Common myeloid progenitor, CD34-positive (primary cell): ENCODE measurements around the gene C4BPA. TPM values are rescaled to one million over a fixed set of nuclear protein-coding genes. Genes with fewer than 3 reads are reported as not detected.
A peak's percentile ranks its signal among the peaks of the same experiment; 100 is the strongest.

Experiments
- CTCF ChIA-PET: fragments of 350-600 bp; sonication (Branson Sonifier 250); formaldehyde crosslinking; loops from one replicate; lab custom pipeline; 2021; ENCODE audit warnings: antibody characterized with exemption; lab: Charles Lee
- POLR2A ChIA-PET: fragments of 350-600 bp; sonication (Branson Sonifier 250); formaldehyde crosslinking; loops from one replicate; lab custom pipeline; 2021; ENCODE audit warnings: antibody characterized with exemption; lab: Charles Lee
- DNase-seq, 3 donors: peaks; one replicate each; pipeline versions ENCODE4 v3.0.0 to v3.0.0-alpha.2; 2013
- H3K27ac ChIP-seq, 2 experiments: 1 replicate in 1 of 2; 2 replicates in 1 of 2; pipeline ENCODE4 v1.7.0; 2013; ENCODE audit warnings: inconsistent platforms in 2 of 2, low read length in 2 of 2, mild to moderate bottlenecking in 2 of 2, low read depth in 1 of 2, moderate library complexity in 1 of 2; ENCODE audit not compliant: severe bottlenecking in 2 of 2, insufficient read depth in 1 of 2, poor library complexity in 1 of 2
- H3K27me3 ChIP-seq, 5 experiments: replicated peaks in 2 of 5; 1 replicate in 3 of 5; 2 replicates in 2 of 5; pipeline versions ENCODE4 v1.6.1 to v1.7.0; 2013; ENCODE audit warnings: low read length in 4 of 5, mild to moderate bottlenecking in 2 of 5, moderate library complexity in 2 of 5, inconsistent platforms in 1 of 5; ENCODE audit not compliant: insufficient read depth in 5 of 5, control insufficient read depth in 4 of 5
- H3K36me3 ChIP-seq, 4 experiments: 1 replicate in 2 of 4; 2 replicates in 2 of 4; pipeline versions ENCODE4 v1.6.1 to v1.7.0; 2013; ENCODE audit warnings: low read length in 3 of 4, control low read depth in 1 of 4, mild to moderate bottlenecking in 1 of 4; ENCODE audit not compliant: control insufficient read depth in 4 of 4, insufficient read depth in 4 of 4
- H3K4me1 ChIP-seq, 4 experiments: 1 replicate in 3 of 4; 2 replicates in 1 of 4; pipeline versions ENCODE4 v1.6.1 to v1.7.1; 2013; ENCODE audit warnings: low read length in 3 of 4, mild to moderate bottlenecking in 3 of 4, control low read depth in 1 of 4, inconsistent platforms in 1 of 4, moderate library complexity in 1 of 4; ENCODE audit not compliant: control insufficient read depth in 4 of 4, insufficient read depth in 4 of 4; ENCODE audit errors: control extremely low read depth in 1 of 4
- H3K4me3 ChIP-seq, 7 experiments: 1 replicate in 4 of 7; 2 replicates in 3 of 7; pipeline versions ENCODE4 v1.5.1 to v1.7.0; 2013; ENCODE audit warnings: mild to moderate bottlenecking in 7 of 7, low read length in 6 of 7, moderate library complexity in 6 of 7, inconsistent platforms in 2 of 7, low read depth in 2 of 7, control low read depth in 1 of 7; ENCODE audit not compliant: insufficient read depth in 4 of 7, control insufficient read depth in 1 of 7; ENCODE audit errors: extremely low read depth in 1 of 7
- H3K9me3 ChIP-seq, 5 experiments: 1 replicate in 4 of 5; 2 replicates in 1 of 5; pipeline versions ENCODE4 v1.6.1 to v1.7.1; 2013; ENCODE audit warnings: low read length in 4 of 5, mild to moderate bottlenecking in 2 of 5, inconsistent platforms in 1 of 5, low read depth in 1 of 5, moderate library complexity in 1 of 5; ENCODE audit not compliant: control insufficient read depth in 4 of 5, insufficient read depth in 2 of 5; ENCODE audit errors: control extremely low read depth in 1 of 5
- WGBS: methylation state at CpG from one replicate; pipeline ENCODE4 v1.1.5; 2013; ENCODE audit not compliant: insufficient coverage; 5-methylcytosine and 5-hydroxymethylcytosine counted together
- polyA plus RNA-seq: library from polyadenylated mRNA; unstranded; fragments of 120-200 nt; gene quantifications from one replicate; pipeline ENCODE4 v1.2.1, GENCODE V29; 2013

C4BPA gene
- not detected for polyA plus RNA-seq

- WGBS = 75% methylated on average over 4 of the region's 7 CpGs
- ChIA-PET POLR2A (no interaction called here), CTCF (interaction anchor here (1.1 to 1.3 kb wide), 2 partner anchors 12 to 302 kb away, joined by 3 read pairs; no protein-coding TSS in a partner anchor)
- Histone ChIP-seq H3K9me3 (no peaks in the 10 kb centered on the region), H3K27me3 (peaks cover 0 to 2% (median 0%) of the 10 kb centered on the region in 5 experiments), H3K36me3 (no peaks in the 10 kb centered on the region), H3K4me1 (peaks cover 0 to 4% (median 0%) of the 10 kb centered on the region in 4 experiments), H3K27ac (no peak within 1 kb of the TSS), H3K4me3 (peak within 1 kb of the TSS in 1 of 7 experiments; percentile 8)
- DNase-seq = no peak
Measured at GRCh38 chr1:207103892-207104373, at the start of gene C4BPA. TSS of gene C4BPA (plus strand) at chr1:207104233. CDS start at chr1:207113026, 8,793 bp downstream.

DNA sequence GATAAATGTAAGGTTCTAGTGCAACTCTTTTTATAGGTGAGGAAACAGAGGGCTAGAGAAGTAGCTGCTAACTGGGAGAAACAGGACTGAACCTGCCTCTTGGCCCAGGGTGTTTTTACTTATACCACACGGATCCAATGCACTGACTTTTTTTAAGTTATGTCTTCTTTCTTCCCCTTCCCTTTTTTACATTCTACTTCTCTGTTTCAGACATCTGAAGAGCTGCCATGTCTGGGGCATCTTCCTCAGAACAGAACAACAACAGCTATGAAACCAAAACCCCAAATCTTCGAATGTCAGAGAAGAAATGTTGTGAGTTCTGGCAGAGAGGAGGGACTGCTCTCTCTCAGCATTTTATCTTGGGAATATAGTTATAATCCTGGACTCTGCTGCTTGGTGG, 49.5 kb upstream of the C4BPA start:
- CTCF ChIA-PET = interaction anchor here (1.1 to 3.1 kb wide), 4 partner anchors 17 to 29 kb away, joined by 3 to 18 read pairs (median 9); no protein-coding TSS in a partner anchor
- DNase-seq = peak in 2 of 3 donors; percentile 54 to 60
- H3K27ac ChIP-seq = no peak overlapping the region
- H3K4me3 ChIP-seq = peak overlapping the region in 2 of 7 experiments; percentile 10 to 34
- POLR2A ChIA-PET = interaction anchor here (0.6 kb wide), 1 partner anchor 24 kb away, joined by 3 read pairs; no protein-coding TSS in a partner anchor
- no peaks in the 10 kb centered on the region for H3K9me3 ChIP-seq
- peaks cover 37 to 58% (median 44%) of the 10 kb centered on the region in 4 experiments for H3K4me1 ChIP-seq
- H3K27me3 ChIP-seq = no peaks in the 10 kb centered on the region
- peaks cover 0 to under 1% (median under 1%) of the 10 kb centered on the region in 4 experiments for H3K36me3 ChIP-seq
- 40% methylated on average over 1 of the region's 2 CpGs for WGBS

DNA sequence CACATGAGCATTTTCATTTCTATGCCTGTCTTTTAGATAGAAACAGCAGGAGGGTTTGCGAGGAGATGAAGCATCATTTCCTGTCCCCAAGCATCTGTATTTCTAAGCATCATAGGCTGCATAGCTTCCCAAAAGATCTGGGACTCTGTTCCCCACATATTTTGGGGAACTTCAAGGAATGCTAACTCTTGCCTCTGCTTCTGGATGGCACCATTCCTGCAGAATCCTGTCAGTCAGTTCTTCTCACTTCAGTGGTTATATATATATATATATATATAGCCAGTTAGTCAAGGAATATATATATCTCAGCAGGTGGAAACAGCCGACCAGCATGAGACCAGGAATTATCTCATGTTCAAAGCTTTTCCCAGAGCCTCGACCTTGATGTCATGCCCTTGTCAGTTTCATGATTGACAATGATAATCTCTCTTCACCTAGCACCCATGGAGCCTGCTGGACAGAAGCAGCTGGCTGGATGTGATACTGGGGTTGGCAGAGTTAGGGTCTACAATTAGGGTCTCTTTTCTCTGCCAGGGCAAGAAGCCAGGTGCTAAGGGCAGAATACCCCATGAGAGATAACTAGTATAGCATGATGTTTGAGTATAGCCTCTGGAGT, 48.5 kb upstream of the C4BPA start:
- WGBS = 93% methylated on average over 2 of the region's 3 CpGs
- H3K4me3 ChIP-seq = no peak overlapping the region
- ChIA-PET POLR2A (no interaction called here), CTCF (interaction anchor here (0.8 to 3.1 kb wide), 5 partner anchors 8 to 28 kb away, joined by 3 to 18 read pairs (median 4); no protein-coding TSS in a partner anchor)
- no peaks in the 10 kb centered on the region for H3K9me3 ChIP-seq
- DNase-seq = no peak
- H3K4me1 ChIP-seq = peaks cover 37 to 66% (median 49%) of the 10 kb centered on the region in 4 experiments
- H3K36me3 ChIP-seq = no peaks in the 10 kb centered on the region
- H3K27me3 ChIP-seq = no peaks in the 10 kb centered on the region
- no peak overlapping the region for H3K27ac ChIP-seq

- Histone ChIP-seq H3K27ac (no peak overlapping the region), H3K4me3 (no peak overlapping the region), H3K9me3 (no peaks in the 10 kb centered on the region), H3K27me3 (no peaks in the 10 kb centered on the region), H3K4me1 (peaks cover 34 to 59% (median 42%) of the 10 kb centered on the region in 4 experiments), H3K36me3 (peaks cover 0 to under 1% (median 0%) of the 10 kb centered on the region in 4 experiments)
- no peak for DNase-seq
- POLR2A ChIA-PET = no interaction called here
- WGBS = 82% methylated on average over 3 of the region's 6 CpGs
- CTCF ChIA-PET = interaction anchor here (3.1 kb wide), 1 partner anchor 19 kb away, joined by 15 read pairs; no protein-coding TSS in a partner anchor
Measured at GRCh38 chr1:207056673-207057072, 47.4 kb upstream of the C4BPA start.

DNA sequence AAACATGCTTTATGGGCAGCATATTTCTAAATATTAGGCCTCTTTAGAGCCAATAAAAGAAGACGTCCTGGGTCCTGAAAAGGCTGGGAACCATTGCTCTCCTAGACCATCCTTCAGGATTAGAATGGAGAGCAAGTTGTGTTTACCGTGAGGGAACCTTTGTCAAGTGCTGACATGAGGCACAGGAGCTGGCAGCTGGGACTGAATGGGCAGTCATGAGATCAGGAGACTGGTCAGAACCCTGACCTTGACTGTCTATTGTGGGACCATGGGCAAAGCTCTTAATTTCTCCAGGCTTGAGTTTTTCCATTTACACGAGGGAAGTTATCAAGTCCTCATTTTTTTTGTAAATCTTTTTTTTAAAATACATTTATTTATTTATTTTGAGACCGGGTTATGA, 45.8 kb upstream of the C4BPA start:
- Histone ChIP-seq H3K27ac (no peak overlapping the region), H3K36me3 (peaks cover 0 to 15% (median 4%) of the 10 kb centered on the region in 4 experiments), H3K4me3 (no peak overlapping the region), H3K9me3 (no peaks in the 10 kb centered on the region), H3K4me1 (peaks cover 28 to 47% (median 31%) of the 10 kb centered on the region in 4 experiments), H3K27me3 (no peaks in the 10 kb centered on the region)
- ChIA-PET CTCF (interaction anchor here (0.5 to 1.5 kb wide), 6 partner anchors 10 to 403 kb away, joined by 3 to 4 read pairs (median 3); no protein-coding TSS in a partner anchor), POLR2A (no interaction called here)
- 89% methylated on average over 2 of the region's 4 CpGs for WGBS
- DNase-seq = no peak

GRCh38 chr1:207058878-207059867, 44.9 kb upstream of the C4BPA start:
- DNase-seq = peak in 2 of 3 donors; percentile 40 to 65
- peak overlapping the region in 1 of 7 experiments; percentile 42 for H3K4me3 ChIP-seq
- 64% methylated on average over 5 of the region's 6 CpGs for WGBS
- H3K36me3 ChIP-seq = peaks cover 2 to 23% (median 4%) of the 10 kb centered on the region in 4 experiments
- no peaks in the 10 kb centered on the region for H3K9me3 ChIP-seq
- H3K27me3 ChIP-seq = no peaks in the 10 kb centered on the region
- CTCF ChIA-PET = interaction anchor here (0.5 to 3.1 kb wide), 8 partner anchors 9 to 404 kb away, joined by 3 to 20 read pairs (median 3); no protein-coding TSS in a partner anchor
- POLR2A ChIA-PET = interaction anchor here (0.6 kb wide), 1 partner anchor 41 kb away, joined by 5 read pairs; no protein-coding TSS in a partner anchor
- H3K4me1 ChIP-seq = peaks cover 21 to 40% (median 27%) of the 10 kb centered on the region in 4 experiments
- H3K27ac ChIP-seq = no peak overlapping the region
